ENCODE data around the gene SPNS2. TPM values are rescaled to one million over a fixed set of nuclear protein-coding genes. Genes with fewer than 3 reads are reported as not detected.

Gene SPNS2
- total RNA-seq, 1 experiment from 2014 or later = 0.71 TPM

- in situ Hi-C loops (cut with HindIII; ENCODE audit: low pct_unique_long_range_greater_than_20kb, low sequenced_read_pairs) = no loop called here
- no peak for DNase-seq (ENCODE audit: low read depth)
These were observed 19.2 kb upstream of the SPNS2 start for GRCh38 chr17:4479340-4479981.

- in situ Hi-C loops (cut with HindIII; ENCODE audit: low pct_unique_long_range_greater_than_20kb, low sequenced_read_pairs) = no loop called here
- peak; percentile 59 for DNase-seq (ENCODE audit: low read depth)
These were observed 18.5 kb upstream of the SPNS2 start for GRCh38 chr17:4479982-4480751.

GRCh38 chr17:4480929-4481898 lies 17.5 kb upstream of the SPNS2 start:
- in situ Hi-C loops (cut with HindIII; ENCODE audit: low pct_unique_long_range_greater_than_20kb, low sequenced_read_pairs) = no loop called here

GRCh38 chr17:4482338-4483011 lies 16.2 kb upstream of the SPNS2 start:
- no peak for DNase-seq (ENCODE audit: low read depth)
- in situ Hi-C loops (cut with HindIII; ENCODE audit: low pct_unique_long_range_greater_than_20kb, low sequenced_read_pairs) = no loop called here

More at GRCh38 chr17:4480929-4481898, 17.5 kb upstream of the SPNS2 start:
- no peak for DNase-seq (ENCODE audit: low read depth)

GRCh38 chr17:4483012-4483840 lies 15.5 kb upstream of the SPNS2 start:
- in situ Hi-C loops (cut with HindIII; ENCODE audit: low pct_unique_long_range_greater_than_20kb, low sequenced_read_pairs) = no loop called here
- peak; percentile 55 for DNase-seq (ENCODE audit: low read depth)

GRCh38 chr17:4485676-4486646 lies 12.7 kb upstream of the SPNS2 start:
- in situ Hi-C loops (cut with HindIII; ENCODE audit: low pct_unique_long_range_greater_than_20kb, low sequenced_read_pairs) = no loop called here
- DNase-seq (ENCODE audit: low read depth) = no peak

GRCh38 chr17:4487296-4487695 lies 11.4 kb upstream of the SPNS2 start:
- in situ Hi-C loops (cut with HindIII; ENCODE audit: low pct_unique_long_range_greater_than_20kb, low sequenced_read_pairs) = no loop called here
- no peak for DNase-seq (ENCODE audit: low read depth)

GRCh38 chr17:4487820-4488716 lies 10.6 kb upstream of the SPNS2 start:
- in situ Hi-C loops (cut with HindIII; ENCODE audit: low pct_unique_long_range_greater_than_20kb, low sequenced_read_pairs) = no loop called here
- no peak for DNase-seq (ENCODE audit: low read depth)

- in situ Hi-C loops (cut with HindIII; ENCODE audit: low pct_unique_long_range_greater_than_20kb, low sequenced_read_pairs) = no loop called here
- no peak for DNase-seq (ENCODE audit: low read depth)
These were observed 9.6 kb upstream of the SPNS2 start for GRCh38 chr17:4488989-4489595.

GRCh38 chr17:4490109-4490591 lies 8.5 kb upstream of the SPNS2 start:
- DNase-seq (ENCODE audit: low read depth) = no peak
- in situ Hi-C loops (cut with HindIII; ENCODE audit: low pct_unique_long_range_greater_than_20kb, low sequenced_read_pairs) = no loop called here

- in situ Hi-C loops (cut with HindIII; ENCODE audit: low pct_unique_long_range_greater_than_20kb, low sequenced_read_pairs) = no loop called here
- DNase-seq (ENCODE audit: low read depth) = no peak
These were observed 8.0 kb upstream of the SPNS2 start for GRCh38 chr17:4490637-4491061.

GRCh38 chr17:4492721-4493561 lies 5.7 kb upstream of the SPNS2 start:
- peak; percentile 73 for DNase-seq (ENCODE audit: low read depth)
- in situ Hi-C loops (cut with HindIII; ENCODE audit: low pct_unique_long_range_greater_than_20kb, low sequenced_read_pairs) = no loop called here

- in situ Hi-C loops (cut with HindIII; ENCODE audit: low pct_unique_long_range_greater_than_20kb, low sequenced_read_pairs) = no loop called here
- peak; percentile 91 for DNase-seq (ENCODE audit: low read depth)
These were observed 1.4 kb upstream of the SPNS2 start for GRCh38 chr17:4497101-4497824.

Data from Caki2 (cell line).